ENCODE data around the gene PDSS2. TPM values are rescaled to one million over a fixed set of nuclear protein-coding genes. Genes with fewer than 3 reads are reported as not detected.

PDSS2 gene
- total and polyA plus RNA-seq, 2 of the 8 experiments (the other 6 are each of a cell fraction or from before 2014, with no cell fraction given): 10.7 to 16.1 TPM

GRCh38 chr6:107353773-107354382 is 105.5 kb downstream of the PDSS2 start:
- H4K20me1 ChIP-seq (replicated peaks in 1 of 2; ENCODE audit: control insufficient read depth in 1 of 2, insufficient read depth in 2 of 2, low read length in 2 of 2): no peaks in the 10 kb centered on the region
- H2BK120ac ChIP-seq (replicated peaks; ENCODE audit: low read depth, low read length): no peak overlapping the region
- no peak overlapping the region for H3K4me3 ChIP-seq (ENCODE audit: extremely low read depth in 1 of 4, insufficient read depth in 2 of 4, low read depth in 3 of 4, low read length in 4 of 4)
- POLR2A ChIA-PET (ENCODE audit: partially characterized antibody): no interaction called here
- no peaks in the 10 kb centered on the region for H3K36me3 ChIP-seq (ENCODE audit: control insufficient read depth in 2 of 4, insufficient read depth in 4 of 4, low read length in 3 of 4)
- no peaks in the 10 kb centered on the region for H3K4me1 ChIP-seq (replicated peaks in 1 of 4; ENCODE audit: control insufficient read depth in 3 of 4, insufficient read depth in 4 of 4, low read length in 3 of 4)
- no peak overlapping the region for H3K18ac ChIP-seq (ENCODE audit: extremely low read depth, low read length)
- no peaks in the 10 kb centered on the region for H3K27me3 ChIP-seq (replicated peaks in 1 of 4; ENCODE audit: control insufficient read depth in 3 of 4, extremely low read depth in 1 of 4, insufficient read depth in 3 of 4, low read length in 3 of 4)
- H4K8ac ChIP-seq (ENCODE audit: extremely low read depth, insufficient read depth, low read length): no peak overlapping the region
- no peak overlapping the region for H2BK20ac ChIP-seq (ENCODE audit: low read length)
- DNase-seq (ENCODE audit: low read depth in 1 of 2, low spot score in 2 of 2) (no peak), FAIRE-seq (no peak)
- H2AFZ ChIP-seq (ENCODE audit: low read length): no peak overlapping the region
- no peak overlapping the region for H3K23ac ChIP-seq (ENCODE audit: insufficient read length)
- no peak overlapping the region for H2BK15ac ChIP-seq (ENCODE audit: low read length)
- no peaks in the 10 kb centered on the region for H3K79me2 ChIP-seq (ENCODE audit: control insufficient read depth in 1 of 2, insufficient read depth in 2 of 2, low read length in 2 of 2)
- no peak overlapping the region for H3K14ac ChIP-seq (ENCODE audit: insufficient read length)
- no peak overlapping the region for H2AK5ac ChIP-seq (ENCODE audit: low read depth, low read length)
- H3K79me1 ChIP-seq (ENCODE audit: low read depth, low read length): no peaks in the 10 kb centered on the region
- H2BK12ac ChIP-seq (ENCODE audit: low read depth, low read length): no peak overlapping the region
- no peak overlapping the region for H3K4ac ChIP-seq (replicated peaks; ENCODE audit: insufficient read length, low read depth, low read length)
- TF ChIP-seq GABPA (IDR thresholded peaks at IDR 0.05; ENCODE audit: borderline replicate concordance, insufficient read depth, low read length) (no peak), PHF8 (conservative IDR thresholded peaks at IDR 0.05; ENCODE audit: low read depth, low read length) (no peak), RFX5 (IDR thresholded peaks at IDR 0.05; ENCODE audit: borderline replicate concordance, low read depth, low read length) (no peak), CHD2 (IDR thresholded peaks at IDR 0.05; ENCODE audit: low read length) (no peak), TBP (IDR thresholded peaks at IDR 0.05; ENCODE audit: low read depth, low read length) (no peak), GTF2F1 (IDR thresholded peaks at IDR 0.05; ENCODE audit: borderline replicate concordance, low read depth, low read length) (no peak), HDAC2 (IDR thresholded peaks at IDR 0.05; ENCODE audit: borderline replicate concordance in 1 of 2, low read depth in 2 of 2, low read length in 2 of 2) (no peak), EZH2 (IDR thresholded peaks at IDR 0.05; ENCODE audit: low read depth, low read length, severe bottlenecking) (no peak), POLR2AphosphoS5 (IDR thresholded peaks at IDR 0.05; ENCODE audit: low read depth, low read length) (no peak), FOSL1 (IDR thresholded peaks at IDR 0.05; ENCODE audit: insufficient read depth, low read depth, low read length) (no peak)
- no peak overlapping the region for H3K9ac ChIP-seq (replicated peaks in 1 of 4; ENCODE audit: extremely low read depth in 1 of 4, low read depth in 3 of 4, low read length in 3 of 4)
- no peak overlapping the region for H4K5ac ChIP-seq (ENCODE audit: insufficient read length, low read depth, low read length)
- no peak overlapping the region for H3K27ac ChIP-seq (ENCODE audit: low read depth, low read length)
- no peak overlapping the region for H3K56ac ChIP-seq (replicated peaks; ENCODE audit: insufficient read length, low read depth, low read length)
- no peak overlapping the region for H3K4me2 ChIP-seq (ENCODE audit: insufficient read depth in 1 of 2, low read depth in 2 of 2, low read length in 2 of 2)
- 89% methylated on average over 1 of the region's 1 CpG; no CpG with 5 or more reads in 1 of the 2 experiments for WGBS, 2 experiments (ENCODE audit: extremely low coverage in 1 of 2, insufficient coverage in 1 of 2, insufficient read length in 1 of 2, insufficient replicate concordance in 2 of 2, low coverage in 1 of 2, low lambda C conversion rate in 2 of 2, missing lambda C conversion rate in 1 of 2)
- no peak overlapping the region for H2BK5ac ChIP-seq (ENCODE audit: low read depth, low read length)
- H3K23me2 ChIP-seq (ENCODE audit: low read depth, low read length): no peaks in the 10 kb centered on the region
- no peak overlapping the region for H4K91ac ChIP-seq (replicated peaks; ENCODE audit: insufficient read length, low read length)
- H3K9me3 ChIP-seq (ENCODE audit: insufficient read depth in 2 of 2, low read depth in 1 of 2, low read length in 1 of 2): no peaks in the 10 kb centered on the region
- CTCF ChIA-PET (ENCODE audit: partially characterized antibody): interaction anchor here (0.5 to 1.6 kb wide), 3 partner anchors 35 to 282 kb away, joined by 4 to 5 read pairs (median 4); no protein-coding TSS in a partner anchor
